ENCODE measurements around the gene ZNF827. TPM values are rescaled to one million over a fixed set of nuclear protein-coding genes. Genes with fewer than 3 reads are reported as not detected.

ZNF827 gene
- total RNA-seq, 1 experiment from 2014 or later, result 29.4 TPM

DNA sequence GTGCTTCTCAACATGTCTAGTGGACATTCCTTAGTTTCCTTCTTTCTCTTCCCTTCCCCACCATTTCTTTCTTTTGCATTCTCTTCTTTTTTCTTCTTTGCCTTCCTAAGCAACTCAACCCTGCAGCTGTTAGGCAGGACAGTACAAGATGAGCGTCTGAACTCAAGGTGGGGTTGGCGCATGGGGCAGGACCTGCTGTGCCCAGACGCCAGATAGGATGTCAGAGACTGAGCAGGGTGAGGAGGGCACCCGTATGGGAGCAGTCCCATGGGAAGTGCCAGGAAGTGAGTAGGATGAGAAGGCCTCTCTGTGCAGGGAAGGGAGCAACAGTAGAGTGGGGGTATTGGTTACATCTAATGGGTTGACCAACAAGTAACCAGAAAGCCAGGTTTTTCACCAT lies 38.1 kb upstream of the ZNF827 start:
- Histone ChIP-seq H2BK5ac (ENCODE audit: insufficient read length, low read length) (no peak overlapping the region), H4K8ac (replicated peaks; ENCODE audit: insufficient read length, low read depth, low read length) (no peak overlapping the region), H4K91ac (ENCODE audit: insufficient read length, low read depth, low read length) (no peak overlapping the region), H3K9me3 (ENCODE audit: control insufficient read depth, low read depth, low read length) (no peaks in the 10 kb centered on the region), H3K79me2 (ENCODE audit: insufficient read depth, low read length) (no peaks in the 10 kb centered on the region), H3K9ac (ENCODE audit: extremely low read depth, insufficient read length, low read length) (no peak overlapping the region), H2AFZ (ENCODE audit: low read length) (no peak overlapping the region), H3K23me2 (ENCODE audit: insufficient read length, low read depth, low read length, poor library complexity, severe bottlenecking) (no peaks in the 10 kb centered on the region), H2AK5ac (ENCODE audit: insufficient read length, low read length) (no peak overlapping the region), H4K5ac (ENCODE audit: insufficient read length, low read depth, low read length) (no peak overlapping the region), H3K4me1 (ENCODE audit: insufficient read depth, low read length) (no peaks in the 10 kb centered on the region), H3K14ac (ENCODE audit: insufficient read depth, low read length) (no peak overlapping the region), H3K23ac (ENCODE audit: insufficient read length, low read depth, low read length) (no peak overlapping the region), H2BK12ac (ENCODE audit: insufficient read length, low read depth, low read length) (no peak overlapping the region), H3K4me2 (ENCODE audit: insufficient read depth, insufficient read length, low read length) (no peak overlapping the region), H3K56ac (ENCODE audit: insufficient read length, low read depth, low read length) (no peak overlapping the region), H4K20me1 (ENCODE audit: control insufficient read depth, insufficient read depth, insufficient read length) (no peaks in the 10 kb centered on the region), H3K4ac (ENCODE audit: low read depth, low read length) (no peak overlapping the region), H3K27me3 (ENCODE audit: insufficient read depth, low read length) (no peaks in the 10 kb centered on the region), H3T11ph (ENCODE audit: low read length) (no peak overlapping the region), H3K79me1 (ENCODE audit: insufficient read depth, low read depth, low read length, poor library complexity, severe bottlenecking) (no peaks in the 10 kb centered on the region), H3K27ac (ENCODE audit: insufficient read length, low read depth, low read length) (no peak overlapping the region), H2BK15ac (ENCODE audit: low read depth, low read length) (no peak overlapping the region), H3K18ac (ENCODE audit: insufficient read length, low read depth, low read length) (no peak overlapping the region), H2BK20ac (ENCODE audit: low read depth, low read length, poor library complexity, severe bottlenecking) (no peak overlapping the region), H2BK120ac (ENCODE audit: low read depth, low read length, poor library complexity, severe bottlenecking) (no peak overlapping the region)
- Mint-ChIP-seq H3K4me3 (no peak overlapping the region), H3K36me3 (ENCODE audit: insufficient read depth in 1 of 3, low read depth in 3 of 3) (no peaks in the 10 kb centered on the region), H3K27me3 (ENCODE audit: low read depth) (no peaks in the 10 kb centered on the region), H3K4me1 (no peaks in the 10 kb centered on the region), H3K27ac (no peak overlapping the region), H3K9me3 (no peaks in the 10 kb centered on the region)
- no CpG with 5 or more reads among the region's 4 CpGs for WGBS (ENCODE audit: extremely low coverage, insufficient read length, low lambda C conversion rate)
- no peak for DNase-seq
- TF ChIP-seq, protein P1, sequence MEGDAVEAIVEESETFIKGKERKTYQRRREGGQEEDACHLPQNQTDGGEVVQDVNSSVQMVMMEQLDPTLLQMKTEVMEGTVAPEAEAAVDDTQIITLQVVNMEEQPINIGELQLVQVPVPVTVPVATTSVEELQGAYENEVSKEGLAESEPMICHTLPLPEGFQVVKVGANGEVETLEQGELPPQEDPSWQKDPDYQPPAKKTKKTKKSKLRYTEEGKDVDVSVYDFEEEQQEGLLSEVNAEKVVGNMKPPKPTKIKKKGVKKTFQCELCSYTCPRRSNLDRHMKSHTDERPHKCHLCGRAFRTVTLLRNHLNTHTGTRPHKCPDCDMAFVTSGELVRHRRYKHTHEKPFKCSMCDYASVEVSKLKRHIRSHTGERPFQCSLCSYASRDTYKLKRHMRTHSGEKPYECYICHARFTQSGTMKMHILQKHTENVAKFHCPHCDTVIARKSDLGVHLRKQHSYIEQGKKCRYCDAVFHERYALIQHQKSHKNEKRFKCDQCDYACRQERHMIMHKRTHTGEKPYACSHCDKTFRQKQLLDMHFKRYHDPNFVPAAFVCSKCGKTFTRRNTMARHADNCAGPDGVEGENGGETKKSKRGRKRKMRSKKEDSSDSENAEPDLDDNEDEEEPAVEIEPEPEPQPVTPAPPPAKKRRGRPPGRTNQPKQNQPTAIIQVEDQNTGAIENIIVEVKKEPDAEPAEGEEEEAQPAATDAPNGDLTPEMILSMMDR (conservative IDR thresholded peaks at IDR 0.05), result no peak

All from H9 (cell line).